ENCODE results near the gene RARB. TPM values are rescaled to one million over a fixed set of nuclear protein-coding genes. Genes with fewer than 3 reads are reported as not detected.

RARB gene
- total RNA-seq, 2 donors from 2014 or later, result 21.5 to 21.9 TPM

DNA sequence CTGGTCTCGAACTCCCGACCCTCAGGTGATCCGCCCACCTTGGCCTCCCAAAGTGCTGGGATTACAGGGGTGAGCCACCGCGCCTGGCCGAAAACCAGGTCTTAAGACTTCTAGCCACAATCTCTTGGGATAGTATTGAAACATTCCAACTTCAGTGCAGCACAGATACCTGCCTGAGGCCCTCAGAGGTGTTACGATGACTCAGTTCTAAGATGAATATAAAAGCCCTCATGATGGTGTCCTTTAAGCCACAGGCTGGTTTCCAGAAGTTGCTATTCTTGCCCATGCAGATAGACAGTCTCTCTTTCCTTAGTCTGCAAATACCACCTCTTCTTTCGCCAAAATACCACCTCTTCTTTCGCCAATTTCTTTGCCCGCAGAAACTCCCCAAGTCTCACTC, 69.0 kb downstream of the RARB start:
- Histone ChIP-seq H3K27me3 (ENCODE audit: control insufficient read depth, insufficient read depth, low read length, poor library complexity, severe bottlenecking) (no peaks in the 10 kb centered on the region), H3K27ac (ENCODE audit: low read depth, low read length) (no peak overlapping the region), H3K9ac (ENCODE audit: extremely low read depth, low read length, poor library complexity, severe bottlenecking) (no peak overlapping the region), H3K4me1 (ENCODE audit: control insufficient read depth, insufficient read depth, low read length) (no peaks in the 10 kb centered on the region), H3K9me3 (ENCODE audit: control insufficient read depth, low read length) (peaks cover 40% of the 10 kb centered on the region), H3K36me3 (ENCODE audit: control insufficient read depth, insufficient read depth, low read length) (peaks cover 43% of the 10 kb centered on the region), H3K4me3 (ENCODE audit: low read length) (no peak overlapping the region)
- TF ChIP-seq, protein P1, sequence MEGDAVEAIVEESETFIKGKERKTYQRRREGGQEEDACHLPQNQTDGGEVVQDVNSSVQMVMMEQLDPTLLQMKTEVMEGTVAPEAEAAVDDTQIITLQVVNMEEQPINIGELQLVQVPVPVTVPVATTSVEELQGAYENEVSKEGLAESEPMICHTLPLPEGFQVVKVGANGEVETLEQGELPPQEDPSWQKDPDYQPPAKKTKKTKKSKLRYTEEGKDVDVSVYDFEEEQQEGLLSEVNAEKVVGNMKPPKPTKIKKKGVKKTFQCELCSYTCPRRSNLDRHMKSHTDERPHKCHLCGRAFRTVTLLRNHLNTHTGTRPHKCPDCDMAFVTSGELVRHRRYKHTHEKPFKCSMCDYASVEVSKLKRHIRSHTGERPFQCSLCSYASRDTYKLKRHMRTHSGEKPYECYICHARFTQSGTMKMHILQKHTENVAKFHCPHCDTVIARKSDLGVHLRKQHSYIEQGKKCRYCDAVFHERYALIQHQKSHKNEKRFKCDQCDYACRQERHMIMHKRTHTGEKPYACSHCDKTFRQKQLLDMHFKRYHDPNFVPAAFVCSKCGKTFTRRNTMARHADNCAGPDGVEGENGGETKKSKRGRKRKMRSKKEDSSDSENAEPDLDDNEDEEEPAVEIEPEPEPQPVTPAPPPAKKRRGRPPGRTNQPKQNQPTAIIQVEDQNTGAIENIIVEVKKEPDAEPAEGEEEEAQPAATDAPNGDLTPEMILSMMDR (conservative IDR thresholded peaks at IDR 0.05), result no peak
- Mint-ChIP-seq H3K9me3 (peaks cover 7% of the 10 kb centered on the region), H3K4me3 (no peak overlapping the region), H3K27ac (no peak overlapping the region), H3K4me1 (peaks cover 3% of the 10 kb centered on the region), H3K27me3 (ENCODE audit: insufficient read depth) (no peaks in the 10 kb centered on the region), H3K36me3 (ENCODE audit: low read depth) (peaks cover 37% of the 10 kb centered on the region)
- 90 to 96% methylated on average over 9 to 10 of the region's 10 CpGs for WGBS, 2 experiments (ENCODE audit: insufficient coverage in 1 of 2, insufficient read length in 1 of 2)
- no peak for DNase-seq

DNA sequence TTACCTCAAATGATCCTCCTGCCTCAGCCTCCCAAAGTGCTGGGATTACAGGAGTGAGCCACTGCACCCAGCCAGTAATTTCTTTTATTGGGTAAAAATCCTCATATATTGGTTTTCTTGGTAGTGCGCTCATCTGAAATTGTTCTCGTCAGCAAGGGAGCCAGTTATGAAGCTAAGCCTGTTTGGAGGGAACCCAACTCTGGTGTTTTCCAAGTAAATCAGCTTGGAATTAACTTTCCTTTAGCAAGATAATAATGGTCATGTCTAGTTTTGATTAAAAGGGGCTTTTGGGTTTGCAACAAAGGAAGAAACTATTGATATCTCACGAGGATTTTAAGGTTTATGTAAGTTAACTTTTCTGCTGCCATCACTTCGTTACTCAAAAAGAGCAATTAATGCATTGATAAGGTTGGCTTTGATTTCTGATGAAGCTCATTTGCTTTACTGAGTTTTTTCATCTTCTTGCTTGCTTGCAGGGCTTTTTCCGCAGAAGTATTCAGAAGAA, 72.7 kb downstream of the RARB start:
- Histone ChIP-seq H3K9ac (ENCODE audit: extremely low read depth, low read length, poor library complexity, severe bottlenecking) (no peak overlapping the region), H3K27me3 (ENCODE audit: control insufficient read depth, insufficient read depth, low read length, poor library complexity, severe bottlenecking) (no peaks in the 10 kb centered on the region), H3K4me1 (ENCODE audit: control insufficient read depth, insufficient read depth, low read length) (no peaks in the 10 kb centered on the region), H3K4me3 (ENCODE audit: low read length) (no peak overlapping the region), H3K36me3 (ENCODE audit: control insufficient read depth, insufficient read depth, low read length) (peaks cover 49% of the 10 kb centered on the region), H3K9me3 (ENCODE audit: control insufficient read depth, low read length) (peaks cover 3% of the 10 kb centered on the region), H3K27ac (ENCODE audit: low read depth, low read length) (no peak overlapping the region)
- Mint-ChIP-seq H3K36me3 (ENCODE audit: low read depth) (peaks cover 50% of the 10 kb centered on the region), H3K27me3 (ENCODE audit: insufficient read depth) (no peaks in the 10 kb centered on the region), H3K4me1 (peaks cover 3% of the 10 kb centered on the region), H3K4me3 (no peak overlapping the region), H3K27ac (no peak overlapping the region), H3K9me3 (no peaks in the 10 kb centered on the region)
- no peak for DNase-seq
- WGBS, 2 experiments (ENCODE audit: insufficient coverage in 1 of 2, insufficient read length in 1 of 2), result 96 to 100% methylated on average over 3 to 5 of the region's 5 CpGs
- TF ChIP-seq, protein P1 (conservative IDR thresholded peaks at IDR 0.05), result no peak

DNA sequence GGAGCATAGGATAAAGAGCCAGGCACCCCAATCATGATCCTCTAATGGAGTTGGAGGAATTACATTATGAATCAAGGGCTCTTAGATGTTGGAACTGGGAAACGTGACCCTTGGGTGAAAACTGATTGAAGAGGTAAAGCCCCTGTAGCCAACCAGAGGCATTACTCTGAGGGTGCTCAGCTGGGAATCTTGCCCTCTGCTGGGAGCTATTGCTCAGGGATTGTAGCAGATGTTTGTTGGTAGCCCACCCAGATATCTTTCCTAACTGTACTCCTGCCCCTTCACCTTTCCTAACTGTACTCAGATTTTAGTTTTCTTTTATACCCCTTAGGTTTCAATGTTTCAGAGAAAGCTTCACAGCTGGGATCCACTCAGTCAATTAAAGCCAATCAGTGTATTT, 74.2 kb downstream of the RARB start:
- no peaks in the 10 kb centered on the region for H3K27me3 Mint-ChIP-seq (ENCODE audit: insufficient read depth)
- Histone ChIP-seq H3K4me3 (ENCODE audit: low read length) (no peak overlapping the region), H3K4me1 (ENCODE audit: control insufficient read depth, insufficient read depth, low read length) (no peaks in the 10 kb centered on the region), H3K27me3 (ENCODE audit: control insufficient read depth, insufficient read depth, low read length, poor library complexity, severe bottlenecking) (no peaks in the 10 kb centered on the region), H3K36me3 (ENCODE audit: control insufficient read depth, insufficient read depth, low read length) (peaks cover 52% of the 10 kb centered on the region), H3K9me3 (ENCODE audit: control insufficient read depth, low read length) (no peaks in the 10 kb centered on the region), H3K27ac (ENCODE audit: low read depth, low read length) (no peak overlapping the region), H3K9ac (ENCODE audit: extremely low read depth, low read length, poor library complexity, severe bottlenecking) (no peak overlapping the region)
- H3K9me3 Mint-ChIP-seq, result no peaks in the 10 kb centered on the region
- H3K4me1 Mint-ChIP-seq, result peaks cover 9% of the 10 kb centered on the region
- H3K4me3 Mint-ChIP-seq, result no peak overlapping the region
- no peak for DNase-seq
- 89% methylated on average over 1 of the region's 1 CpG; no CpG with 5 or more reads in 1 of the 2 experiments for WGBS, 2 experiments (ENCODE audit: insufficient coverage in 1 of 2, insufficient read length in 1 of 2)
- peaks cover 56% of the 10 kb centered on the region for H3K36me3 Mint-ChIP-seq (ENCODE audit: low read depth)
- TF ChIP-seq, protein P1 (conservative IDR thresholded peaks at IDR 0.05), result peak; percentile 64
- H3K27ac Mint-ChIP-seq, result no peak overlapping the region
